ENCODE results near the gene AGAP3. TPM values are rescaled to one million over a fixed set of nuclear protein-coding genes. Genes with fewer than 3 reads are reported as not detected.

The AGAP3 gene
- total and polyA plus RNA-seq, 2 of the 4 experiments (the other 2 are of a cell fraction): 35.3 to 93.9 TPM

- ATAC-seq (ENCODE audit: low read depth) (no peak), DNase-seq (no peak)
- no peaks in the 10 kb centered on the region for H3K9me3 ChIP-seq (ENCODE audit: control insufficient read depth, insufficient read depth, low read length)
- H4K5ac ChIP-seq (ENCODE audit: low read depth, low read length): no peak overlapping the region
- no peak overlapping the region for H3K27ac ChIP-seq (ENCODE audit: insufficient read depth, low read length)
- H3K9ac ChIP-seq (ENCODE audit: low read depth, low read length): no peak overlapping the region
- H2AK9ac ChIP-seq (replicated peaks; ENCODE audit: low read depth, low read length, poor library complexity): no peak overlapping the region
- H3K4me2 ChIP-seq (ENCODE audit: low read depth, low read length): no peak overlapping the region
- in situ Hi-C loops (cut with MboI; ENCODE audit: low sequenced_read_pairs): no loop called here
- H3K18ac ChIP-seq (ENCODE audit: low read depth, low read length): no peak overlapping the region
- CTCF ChIA-PET: interaction anchor here (0.5 kb wide), 1 partner anchor 35 kb away, joined by 3 read pairs; no protein-coding TSS in a partner anchor
- intact Hi-C loops (cut with micrococcal nuclease): no loop called here
- no peak overlapping the region for H3K4me3 ChIP-seq (ENCODE audit: insufficient read depth, low read depth, low read length)
- POLR2A ChIA-PET (ENCODE audit: unreplicated experiment): no interaction called here
- no peaks in the 10 kb centered on the region for H3K79me1 ChIP-seq (ENCODE audit: low read depth in 1 of 2, low read length in 2 of 2)
- no peak overlapping the region for H2BK15ac ChIP-seq (ENCODE audit: low read depth, low read length)
- dilution Hi-C loops (cut with HindIII; ENCODE audit: low sequenced_read_pairs, unreplicated experiment): no loop called here
- H4K20me1 ChIP-seq (ENCODE audit: insufficient read depth, low read length): no peaks in the 10 kb centered on the region
- no peak overlapping the region for H2AFZ ChIP-seq (replicated peaks; ENCODE audit: low read length, poor library complexity)
- H3K36me3 ChIP-seq (ENCODE audit: control insufficient read depth, insufficient read depth, low read length): no peaks in the 10 kb centered on the region
- H4K8ac ChIP-seq (ENCODE audit: low read depth in 2 of 2, low read length in 2 of 2): no peak overlapping the region
- H2BK5ac ChIP-seq (ENCODE audit: low read depth, low read length, poor library complexity, severe bottlenecking): no peak overlapping the region
- H2BK20ac ChIP-seq (ENCODE audit: low read depth, low read length): no peak overlapping the region
- H3K27me3 ChIP-seq (ENCODE audit: control insufficient read depth, insufficient read depth, low read length): peaks cover 71% of the 10 kb centered on the region
- no peaks in the 10 kb centered on the region for H3K4me1 ChIP-seq (ENCODE audit: control insufficient read depth, insufficient read depth, low read length)
- H3K56ac ChIP-seq (ENCODE audit: extremely low read depth, insufficient read depth, low read length): no peak overlapping the region
- BruUV-seq (replicated peaks): no TSS peak
- no peaks in the 10 kb centered on the region for H3K9me1 ChIP-seq (ENCODE audit: insufficient read depth, low read length)
- no peak overlapping the region for H3K14ac ChIP-seq (replicated peaks; ENCODE audit: low read depth, low read length)
- H2AK5ac ChIP-seq (ENCODE audit: low read depth, low read length): no peak overlapping the region
- TF ChIP-seq CEBPB (IDR thresholded peaks at IDR 0.05; ENCODE audit: low read depth, low read length) (no peak), MAZ (IDR thresholded peaks at IDR 0.05; ENCODE audit: borderline replicate concordance, low read depth, low read length) (no peak), FOS (IDR thresholded peaks at IDR 0.05; ENCODE audit: low read depth, low read length) (no peak), RAD21 (IDR thresholded peaks at IDR 0.05; ENCODE audit: low read length) (no peak), CTCF (conservative IDR thresholded peaks at IDR 0.05; ENCODE audit: low read depth, low read length) (no peak), SMC3 (IDR thresholded peaks at IDR 0.05; ENCODE audit: low read depth, low read length) (no peak), CHD1 (IDR thresholded peaks at IDR 0.05; ENCODE audit: low read depth, low read length) (no peak), MXI1 (IDR thresholded peaks at IDR 0.05; ENCODE audit: borderline replicate concordance, low read depth, low read length) (no peak), MAFK (IDR thresholded peaks at IDR 0.05; ENCODE audit: low read depth, low read length) (no peak), RFX5 (IDR thresholded peaks at IDR 0.05; ENCODE audit: low read depth, low read length) (no peak)
- TF ChIP-seq, protein P1, sequence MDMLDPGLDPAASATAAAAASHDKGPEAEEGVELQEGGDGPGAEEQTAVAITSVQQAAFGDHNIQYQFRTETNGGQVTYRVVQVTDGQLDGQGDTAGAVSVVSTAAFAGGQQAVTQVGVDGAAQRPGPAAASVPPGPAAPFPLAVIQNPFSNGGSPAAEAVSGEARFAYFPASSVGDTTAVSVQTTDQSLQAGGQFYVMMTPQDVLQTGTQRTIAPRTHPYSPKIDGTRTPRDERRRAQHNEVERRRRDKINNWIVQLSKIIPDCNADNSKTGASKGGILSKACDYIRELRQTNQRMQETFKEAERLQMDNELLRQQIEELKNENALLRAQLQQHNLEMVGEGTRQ (IDR thresholded peaks at IDR 0.05; ENCODE audit: low read depth, low read length): no peak
- TF ChIP-seq, protein P2, sequence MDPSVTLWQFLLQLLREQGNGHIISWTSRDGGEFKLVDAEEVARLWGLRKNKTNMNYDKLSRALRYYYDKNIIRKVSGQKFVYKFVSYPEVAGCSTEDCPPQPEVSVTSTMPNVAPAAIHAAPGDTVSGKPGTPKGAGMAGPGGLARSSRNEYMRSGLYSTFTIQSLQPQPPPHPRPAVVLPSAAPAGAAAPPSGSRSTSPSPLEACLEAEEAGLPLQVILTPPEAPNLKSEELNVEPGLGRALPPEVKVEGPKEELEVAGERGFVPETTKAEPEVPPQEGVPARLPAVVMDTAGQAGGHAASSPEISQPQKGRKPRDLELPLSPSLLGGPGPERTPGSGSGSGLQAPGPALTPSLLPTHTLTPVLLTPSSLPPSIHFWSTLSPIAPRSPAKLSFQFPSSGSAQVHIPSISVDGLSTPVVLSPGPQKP (IDR thresholded peaks at IDR 0.05; ENCODE audit: borderline replicate concordance, low read depth, low read length): no peak
- no peak overlapping the region for H3K23ac ChIP-seq (ENCODE audit: low read depth, low read length)
- no peak overlapping the region for H3K4ac ChIP-seq (ENCODE audit: low read depth, low read length)
- 54% methylated on average over 13 of the region's 22 CpGs; no CpG with 5 or more reads in 1 of the 2 experiments for WGBS, 2 experiments (ENCODE audit: extremely low coverage in 2 of 2, insufficient read length in 1 of 2)
- no peak overlapping the region for H2BK120ac ChIP-seq (ENCODE audit: low read depth, low read length)
- no peak overlapping the region for H4K91ac ChIP-seq (ENCODE audit: insufficient read depth, low read depth, low read length)
Measured at GRCh38 chr7:151187409-151188251, 101.4 kb downstream of the AGAP3 start.
